Subcutaneous abdominal adipose tissue (tissue), 5 donors: ENCODE data around the gene ZNRF1.
"Not testable (repeated sequence)": the region's sequence is repeated elsewhere in the genome, so short reads cannot be mapped to it uniquely, and the experiment has no call there.

Experiments used
- H3K27ac ChIP-seq: one replicate; pipeline ENCODE4 v1.7.0; 2013; ENCODE audit warnings: low read depth, mild to moderate bottlenecking, inconsistent platforms, low read length, moderate library complexity
- H3K27me3 ChIP-seq, 5 donors: one replicate each; pipeline ENCODE4 v1.7.0; 2013; ENCODE audit warnings: low read length in 5 of 5, inconsistent platforms in 1 of 5; ENCODE audit not compliant: control insufficient read depth in 5 of 5, insufficient read depth in 4 of 5
- H3K36me3 ChIP-seq, 5 donors: one replicate each; pipeline ENCODE4 v1.7.0; 2013; ENCODE audit warnings: low read length in 5 of 5; ENCODE audit not compliant: control insufficient read depth in 5 of 5, insufficient read depth in 5 of 5
- H3K4me1 ChIP-seq, 5 donors: one replicate each; pipeline ENCODE4 v1.7.0; 2013; ENCODE audit warnings: low read length in 5 of 5, mild to moderate bottlenecking in 3 of 5, moderate library complexity in 1 of 5; ENCODE audit not compliant: control insufficient read depth in 5 of 5, insufficient read depth in 5 of 5
- H3K4me3 ChIP-seq, 5 donors: one replicate each; pipeline ENCODE4 v1.7.0; 2013; ENCODE audit warnings: low read length in 5 of 5, low read depth in 1 of 5
- H3K9ac ChIP-seq, 5 donors: one replicate each; pipeline ENCODE4 v1.7.0; 2013; ENCODE audit warnings: low read length in 5 of 5, mild to moderate bottlenecking in 4 of 5, moderate library complexity in 3 of 5
- H3K9me3 ChIP-seq, 5 donors: one replicate each; pipeline ENCODE4 v1.7.0; 2013; ENCODE audit warnings: low read length in 5 of 5; ENCODE audit not compliant: control insufficient read depth in 5 of 5
- donor health status: healthy.
- donor health status: healthy.
- donor health status: healthy.
- donor health status: healthy.
- donor health status: healthy.

Gene ZNRF1

DNA sequence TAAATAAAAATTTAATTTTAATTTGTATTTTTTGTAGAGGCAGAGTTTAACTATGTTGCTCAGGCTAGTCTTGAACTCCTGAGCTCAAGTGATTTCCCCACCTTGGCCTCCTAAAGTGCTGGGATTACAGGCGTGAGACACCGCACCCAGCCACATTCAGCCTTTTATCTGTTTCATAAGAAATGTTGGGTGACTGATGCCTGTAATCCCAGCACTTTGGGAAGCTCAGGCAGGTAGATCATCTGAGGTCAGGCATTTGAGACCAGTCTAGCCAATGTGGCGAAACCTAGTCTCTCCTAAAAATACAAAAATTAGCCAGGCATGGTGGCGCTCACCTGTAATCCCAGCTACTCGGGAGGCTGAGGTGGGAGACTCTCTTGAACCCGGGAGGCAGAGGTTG lies 92.1 kb downstream of the ZNRF1 start:
- not testable (repeated sequence) for H3K9ac ChIP-seq, H3K4me3 ChIP-seq, H3K27ac ChIP-seq, H3K27me3 ChIP-seq, H3K9me3 ChIP-seq
- Histone ChIP-seq H3K4me1 (peaks cover 5 to 29% (median 24%) of the 10 kb centered on the region in 5 donors), H3K36me3 (peaks cover 0 to 21% (median 15%) of the 10 kb centered on the region in 5 donors)

DNA sequence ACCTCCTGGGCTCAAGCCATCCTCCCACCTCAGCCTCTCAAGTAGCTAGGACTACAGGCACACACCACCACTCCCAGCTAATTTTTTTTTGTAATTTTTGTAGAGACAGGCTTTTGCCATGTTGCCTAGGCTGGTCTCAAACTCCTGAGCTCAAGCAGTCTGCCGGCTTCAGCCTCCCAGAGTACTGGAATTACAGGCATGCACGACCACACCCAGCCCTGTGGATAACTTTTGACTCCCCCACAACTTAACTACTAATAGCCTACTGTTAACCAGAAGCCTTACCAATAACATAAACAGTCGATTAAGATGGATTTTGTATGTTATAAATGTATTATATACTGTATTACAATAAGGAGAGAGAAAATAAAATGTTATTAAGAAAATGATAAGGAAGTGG lies 92.8 kb downstream of the ZNRF1 start:
- Histone ChIP-seq H3K36me3 (peaks cover 0 to 23% (median 16%) of the 10 kb centered on the region in 5 donors), H3K4me1 (peaks cover 5 to 28% (median 24%) of the 10 kb centered on the region in 5 donors)
- H3K4me3 ChIP-seq, H3K27me3 ChIP-seq, H3K9ac ChIP-seq, H3K27ac ChIP-seq, H3K9me3 ChIP-seq: not testable (repeated sequence)

DNA sequence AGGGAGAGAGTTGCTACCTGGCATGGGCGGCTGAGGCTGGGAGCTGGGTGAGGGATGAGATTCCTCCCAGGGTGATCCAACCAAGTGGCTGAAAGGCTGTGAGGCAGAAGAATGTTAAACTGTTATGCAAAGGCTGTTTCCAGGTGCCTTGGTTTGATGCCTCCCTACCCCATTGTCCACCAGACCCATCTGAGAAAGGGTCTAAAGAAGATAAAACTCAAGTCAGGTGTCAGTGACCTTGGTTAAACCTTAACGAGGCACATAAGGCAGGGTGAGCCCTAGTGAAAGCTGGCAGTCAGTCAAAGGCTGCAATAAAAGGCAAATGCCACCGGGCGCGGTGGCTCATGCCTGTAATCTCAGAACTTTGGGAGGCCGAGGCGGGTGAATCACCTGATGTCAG lies 94.0 kb downstream of the ZNRF1 start:
- Histone ChIP-seq H3K27ac (no peak overlapping the region), H3K4me1 (peaks cover 2 to 16% (median 12%) of the 10 kb centered on the region in 5 donors), H3K36me3 (peaks cover 0 to 23% (median 16%) of the 10 kb centered on the region in 5 donors), H3K9me3 (no peaks in the 10 kb centered on the region), H3K27me3 (no peaks in the 10 kb centered on the region), H3K9ac (no peak overlapping the region), H3K4me3 (no peak overlapping the region)

DNA sequence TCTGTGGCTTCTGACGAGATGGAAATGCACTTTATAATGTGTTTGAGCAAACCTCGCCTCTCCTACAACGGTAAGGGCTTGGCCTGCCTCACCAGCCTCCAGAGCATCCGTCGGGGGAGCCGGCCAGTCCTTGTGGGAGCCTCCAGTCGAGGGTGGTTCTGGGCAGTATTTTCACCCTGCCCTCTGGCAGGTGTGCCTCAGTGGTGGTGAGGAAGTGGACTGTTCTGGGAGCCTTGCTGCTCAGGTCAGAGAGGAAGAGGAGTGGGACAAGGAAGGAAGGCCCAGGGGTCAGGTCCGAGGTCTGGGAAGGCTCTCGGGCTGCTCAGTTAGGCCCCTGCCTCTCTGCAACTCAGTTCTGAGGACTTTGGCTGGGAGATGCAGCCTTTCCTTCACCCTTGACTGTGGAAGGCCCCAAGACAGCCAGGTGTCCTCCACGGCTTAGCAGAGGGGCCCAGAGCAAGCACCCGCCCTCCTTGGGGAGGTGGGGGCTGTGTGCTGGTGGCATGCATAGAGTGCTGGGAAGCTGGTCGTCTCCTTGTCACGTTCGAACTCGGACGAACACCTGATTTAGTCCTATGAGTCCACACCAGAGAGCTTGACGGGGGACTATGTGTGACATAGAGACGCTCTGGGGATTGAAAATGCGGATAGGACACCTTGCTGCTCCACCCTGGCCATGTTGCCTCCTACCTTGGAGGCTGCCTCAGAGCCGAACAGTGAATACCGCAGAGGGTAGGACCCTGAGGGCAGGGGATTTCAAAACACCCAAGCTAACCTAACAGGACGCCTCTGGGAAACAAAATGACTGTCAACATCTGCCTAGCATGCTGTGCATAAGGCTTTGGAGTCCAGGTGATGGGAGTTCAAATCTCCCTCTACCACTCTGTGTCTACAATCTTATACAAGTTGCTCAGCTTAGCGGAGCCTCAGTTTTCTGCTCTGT lies 95.0 kb downstream of the ZNRF1 start:
- Histone ChIP-seq H3K4me3 (no peak overlapping the region), H3K9ac (no peak overlapping the region), H3K4me1 (peaks cover 0 to 14% (median 5%) of the 10 kb centered on the region in 5 donors), H3K27ac (no peak overlapping the region), H3K9me3 (no peaks in the 10 kb centered on the region), H3K27me3 (no peaks in the 10 kb centered on the region), H3K36me3 (peaks cover 0 to 25% (median 16%) of the 10 kb centered on the region in 5 donors)

DNA sequence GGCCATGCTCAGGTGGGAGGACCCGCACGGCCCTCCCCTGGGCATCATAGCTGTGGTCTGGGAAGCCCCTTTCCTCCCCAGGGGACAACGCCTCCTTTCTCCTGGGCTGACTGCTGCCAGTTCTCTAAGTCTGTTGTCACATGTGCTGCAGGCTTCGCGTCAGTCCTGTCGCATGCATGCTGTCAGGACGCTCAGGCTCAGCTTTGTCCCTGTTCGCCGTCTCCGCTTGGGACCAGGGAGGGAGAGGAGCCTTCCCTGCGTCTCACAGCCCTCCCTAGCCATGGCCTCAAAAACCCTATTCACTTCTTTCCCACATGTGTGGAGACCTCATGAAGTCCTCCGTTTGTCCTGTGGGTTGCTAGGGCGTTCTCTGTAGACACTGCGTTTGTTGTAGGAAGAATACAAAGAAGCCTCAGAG lies 96.4 kb downstream of the ZNRF1 start:
- Histone ChIP-seq H3K27me3 (no peaks in the 10 kb centered on the region), H3K9ac (no peak overlapping the region), H3K4me1 (peaks cover 6 to 22% (median 14%) of the 10 kb centered on the region in 5 donors), H3K27ac (no peak overlapping the region), H3K9me3 (no peaks in the 10 kb centered on the region), H3K4me3 (no peak overlapping the region), H3K36me3 (peaks cover 0 to 25% (median 16%) of the 10 kb centered on the region in 5 donors)

DNA sequence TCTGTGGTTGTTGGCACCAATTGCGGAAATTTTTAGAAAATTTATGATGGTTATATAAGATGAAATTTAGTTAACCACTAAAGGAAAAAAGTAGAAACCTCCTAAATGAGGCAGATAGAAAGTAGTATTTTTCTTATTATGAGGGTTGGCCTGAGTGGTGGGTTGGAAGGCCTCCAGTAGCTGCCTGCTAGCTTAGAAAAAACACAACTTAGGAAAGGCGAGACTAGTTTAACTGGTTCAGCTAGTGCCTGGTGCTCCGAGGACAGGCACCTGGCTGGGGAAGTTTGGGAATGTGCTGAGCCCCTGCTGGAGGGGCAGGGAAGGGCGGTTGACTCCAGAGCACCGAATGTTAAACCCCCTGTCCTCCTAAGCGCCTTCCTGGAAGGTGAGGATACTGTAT lies 97.8 kb downstream of the ZNRF1 start:
- Histone ChIP-seq H3K4me3 (no peak overlapping the region), H3K9me3 (no peaks in the 10 kb centered on the region), H3K4me1 (peaks cover 6 to 28% (median 17%) of the 10 kb centered on the region in 5 donors), H3K27ac (no peak overlapping the region), H3K36me3 (peaks cover 0 to 25% (median 16%) of the 10 kb centered on the region in 5 donors), H3K27me3 (no peaks in the 10 kb centered on the region), H3K9ac (no peak overlapping the region)

DNA sequence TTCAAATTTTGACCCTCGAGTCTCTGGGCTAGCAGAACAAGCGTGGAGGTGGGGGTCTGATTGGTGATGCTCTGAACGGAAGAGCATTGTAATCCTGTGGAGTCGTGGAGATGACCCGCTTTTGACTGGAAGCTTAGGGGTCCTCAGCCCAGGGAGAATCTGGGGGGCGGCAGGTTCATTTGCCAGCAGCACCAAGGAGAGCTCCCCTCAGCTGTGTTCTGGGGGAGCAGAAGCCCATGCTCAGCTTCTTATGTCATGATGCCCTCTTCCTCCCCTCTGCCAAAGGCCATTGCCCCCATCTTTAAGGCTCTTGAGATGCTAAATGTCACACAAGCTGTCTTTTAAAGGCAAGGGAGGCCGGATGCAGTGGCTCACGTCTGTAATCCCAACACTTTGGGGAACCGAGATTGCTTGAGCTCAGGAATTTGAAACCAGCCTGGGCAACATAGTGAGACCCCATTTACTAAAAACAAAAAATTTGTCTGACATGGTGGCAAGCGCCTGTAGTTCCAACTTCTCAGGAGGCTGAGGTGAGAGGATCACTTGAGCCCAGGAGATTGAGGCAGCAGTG lies 98.5 kb downstream of the ZNRF1 start:
- H3K9me3 ChIP-seq: no peaks in the 10 kb centered on the region
- H3K27me3 ChIP-seq: no peaks in the 10 kb centered on the region
- H3K36me3 ChIP-seq: peaks cover 0 to 28% (median 16%) of the 10 kb centered on the region in 5 donors
- H3K4me3 ChIP-seq: no peak overlapping the region
- no peak overlapping the region for H3K9ac ChIP-seq
- peaks cover 6 to 28% (median 17%) of the 10 kb centered on the region in 5 donors for H3K4me1 ChIP-seq
- H3K27ac ChIP-seq: no peak overlapping the region

DNA sequence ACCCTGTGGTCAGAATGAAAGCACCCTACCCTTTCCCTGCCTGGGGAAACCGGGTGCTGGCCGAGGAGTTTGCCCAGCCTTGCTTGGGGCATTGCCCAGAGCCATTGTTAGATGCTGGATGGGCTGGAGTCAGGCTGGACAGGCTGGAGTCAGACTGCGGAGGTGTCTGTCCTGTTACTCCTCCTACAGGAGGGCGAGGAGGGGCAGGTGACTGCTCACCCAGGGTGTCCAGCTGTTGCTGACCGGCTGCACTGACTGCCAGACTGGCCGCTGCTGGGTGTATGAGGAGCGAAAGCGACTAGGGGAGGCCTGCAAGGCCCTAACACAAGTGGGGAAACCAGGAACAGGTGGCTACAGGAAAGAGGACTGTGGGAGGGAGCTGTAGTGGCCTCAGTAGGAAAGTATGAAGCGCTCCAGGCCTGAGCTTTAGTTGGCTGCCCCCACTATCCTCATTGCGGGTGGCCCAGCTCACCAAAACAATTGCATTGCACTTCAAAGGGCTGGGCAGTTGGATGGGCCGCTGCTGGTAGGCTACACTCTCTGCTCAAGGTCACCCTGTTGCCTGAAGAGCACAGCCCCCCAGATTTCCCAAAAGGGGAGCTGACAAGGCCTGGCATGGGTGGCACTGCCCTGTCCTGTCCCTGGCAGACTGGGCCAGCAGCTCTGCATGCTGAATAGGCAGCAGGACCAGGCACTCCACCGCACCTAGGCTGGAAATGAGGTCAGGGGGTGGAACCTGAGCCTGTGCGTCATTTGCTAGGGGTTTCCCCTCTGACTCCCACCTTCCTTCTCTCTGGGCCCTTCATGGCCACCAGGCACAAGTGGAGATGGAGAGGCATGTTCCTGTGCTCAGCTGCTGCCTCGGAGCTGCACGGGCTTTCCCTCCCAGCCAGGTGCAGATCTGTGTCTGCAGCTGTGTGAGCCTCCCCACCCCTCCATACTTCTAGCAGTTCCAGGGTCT lies 99.4 kb downstream of the ZNRF1 start:
- H3K9ac ChIP-seq: no peak overlapping the region
- peaks cover 0 to 33% (median 16%) of the 10 kb centered on the region in 5 donors for H3K36me3 ChIP-seq
- no peak overlapping the region for H3K4me3 ChIP-seq
- no peaks in the 10 kb centered on the region for H3K9me3 ChIP-seq
- H3K27ac ChIP-seq: no peak overlapping the region
- H3K4me1 ChIP-seq: peaks cover 6 to 28% (median 17%) of the 10 kb centered on the region in 5 donors
- no peaks in the 10 kb centered on the region for H3K27me3 ChIP-seq

DNA sequence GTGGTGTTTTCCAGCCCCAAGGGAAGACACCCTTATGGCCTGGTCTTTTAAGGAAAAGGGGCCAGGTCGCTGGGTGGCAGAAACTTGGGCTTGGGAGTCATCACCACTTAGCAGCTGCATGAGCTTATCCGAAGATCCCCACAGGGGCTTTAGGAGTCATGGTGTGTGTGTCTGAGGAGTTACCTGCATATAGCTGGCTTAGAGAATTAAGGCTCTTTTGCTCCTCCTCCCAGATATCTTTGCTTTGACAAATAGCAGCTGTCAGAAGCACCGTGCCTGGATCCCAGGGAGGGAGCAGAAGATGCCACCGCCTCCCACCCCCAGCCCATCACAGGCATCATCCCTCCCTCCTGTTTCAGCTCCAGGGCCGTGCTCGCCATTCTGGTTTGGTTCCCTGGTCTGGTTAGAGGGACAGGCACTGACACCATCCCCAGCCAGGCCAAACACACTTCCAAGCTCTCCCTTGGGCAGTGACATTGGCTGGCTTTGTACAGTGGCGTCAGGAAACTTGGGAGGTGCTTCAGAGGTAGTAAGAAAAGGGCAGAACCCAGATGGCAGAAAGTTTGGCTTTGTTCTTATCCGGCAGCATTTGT lies 100.3 kb downstream of the ZNRF1 start:
- Histone ChIP-seq H3K4me1 (peaks cover 6 to 28% (median 17%) of the 10 kb centered on the region in 5 donors), H3K36me3 (peaks cover 0 to 26% (median 10%) of the 10 kb centered on the region in 5 donors), H3K4me3 (no peak overlapping the region), H3K9ac (no peak overlapping the region), H3K9me3 (no peaks in the 10 kb centered on the region), H3K27me3 (no peaks in the 10 kb centered on the region), H3K27ac (peak overlapping the region; percentile 61)
